Mesendoderm (in vitro differentiated cells): ENCODE data around the gene AMER3.

ENCODE experiments used
- DNase-seq: peaks from one replicate; pipeline ENCODE4 v3.0.0; 2013
- H2AK5ac ChIP-seq: 2 replicates; pipeline ENCODE4 v1.6.1; 2013; ENCODE audit warnings: low read length, inconsistent platforms
- H2BK120ac ChIP-seq: 2 replicates; pipeline ENCODE4 v1.6.1; 2013; ENCODE audit warnings: low read depth, mild to moderate bottlenecking, low read length, moderate library complexity, mixed read lengths
- H2BK15ac ChIP-seq: replicated peaks from 2 replicates; pipeline ENCODE4 v1.6.1; 2013; ENCODE audit warnings: low read depth, mild to moderate bottlenecking, moderate library complexity
- H2BK5ac ChIP-seq: 2 replicates; pipeline ENCODE4 v1.6.1; 2013; ENCODE audit warnings: low read length, inconsistent platforms
- H3K18ac ChIP-seq: 2 replicates; pipeline ENCODE4 v1.6.1; 2013; ENCODE audit warnings: mild to moderate bottlenecking, low read length, mixed read lengths
- H3K23ac ChIP-seq: one replicate; pipeline ENCODE4 v1.6.1; 2013; ENCODE audit warnings: low read length
- H3K27ac ChIP-seq: 2 replicates; pipeline ENCODE4 v1.5.1; 2013; ENCODE audit warnings: low read depth, mild to moderate bottlenecking, inconsistent platforms, low read length, moderate library complexity
- H3K27me3 ChIP-seq: 2 replicates; pipeline ENCODE4 v1.6.1; 2013; ENCODE audit warnings: low read length, control low read depth, mild to moderate bottlenecking, inconsistent platforms; ENCODE audit not compliant: insufficient read depth, poor library complexity
- H3K36me3 ChIP-seq: 2 replicates; pipeline ENCODE4 v1.6.1; 2013; ENCODE audit warnings: low read length, inconsistent platforms; ENCODE audit not compliant: control insufficient read depth, insufficient read depth
- H3K4ac ChIP-seq: one replicate; pipeline ENCODE4 v1.6.1; 2013; ENCODE audit warnings: low read depth, mild to moderate bottlenecking, low read length, moderate library complexity
- H3K4me1 ChIP-seq: 2 replicates; pipeline ENCODE4 v1.6.1; 2013; ENCODE audit warnings: low read depth, low read length, inconsistent platforms; ENCODE audit not compliant: control insufficient read depth
- H3K4me2 ChIP-seq: 2 replicates; pipeline ENCODE4 v1.6.1; 2013; ENCODE audit warnings: low read length
- H3K4me3 ChIP-seq: 2 replicates; pipeline ENCODE4 v1.5.1; 2013; ENCODE audit warnings: mild to moderate bottlenecking, low read length
- H3K56ac ChIP-seq: one replicate; pipeline ENCODE4 v1.6.1; 2013; ENCODE audit warnings: low read length
- H3K79me1 ChIP-seq: 2 replicates; pipeline ENCODE4 v1.6.1; 2013; ENCODE audit warnings: low read length, inconsistent platforms
- H3K79me2 ChIP-seq: 2 replicates; pipeline ENCODE4 v1.6.1; 2013; ENCODE audit warnings: mild to moderate bottlenecking, low read length; ENCODE audit not compliant: control insufficient read depth, insufficient read depth
- H3K9ac ChIP-seq: 2 replicates; pipeline ENCODE4 v1.6.1; 2013; ENCODE audit warnings: low read length, inconsistent platforms
- H4K5ac ChIP-seq: one replicate; pipeline ENCODE4 v1.6.1; 2013; ENCODE audit warnings: low read length
- H4K8ac ChIP-seq: one replicate; pipeline ENCODE4 v1.6.1; 2013; ENCODE audit warnings: low read depth, mild to moderate bottlenecking, control low read depth, low read length, moderate library complexity
- WGBS: extraction: QIAGEN DNeasy Blood & Tissue Kit; methylation state at CpG from one replicate; pipeline ENCODE4 v1.1.7; 2013; ENCODE audit warnings: low lambda C conversion rate, missing lambda C conversion rate; ENCODE audit not compliant: insufficient coverage; ENCODE audit errors: extremely low coverage; 5-methylcytosine and 5-hydroxymethylcytosine counted together

The AMER3 gene

GRCh38 chr2:130756874-130757668 lies 1.7 kb downstream of the AMER3 start:
- Histone ChIP-seq H3K4ac (no peak overlapping the region), H3K27ac (no peak overlapping the region), H3K4me2 (peak overlapping the region; percentile 76), H2BK15ac (no peak overlapping the region), H2AK5ac (no peak overlapping the region), H3K4me1 (peaks cover 3% of the 10 kb centered on the region), H2BK120ac (no peak overlapping the region), H3K56ac (no peak overlapping the region), H3K4me3 (no peak overlapping the region), H3K23ac (no peak overlapping the region), H3K79me1 (no peaks in the 10 kb centered on the region), H2BK5ac (no peak overlapping the region), H3K36me3 (no peaks in the 10 kb centered on the region), H4K5ac (no peak overlapping the region), H3K9ac (no peak overlapping the region), H4K8ac (no peak overlapping the region), H3K27me3 (no peaks in the 10 kb centered on the region), H3K79me2 (no peaks in the 10 kb centered on the region), H3K18ac (no peak overlapping the region)
- no peak for DNase-seq
- no CpG with 5 or more reads among the region's 16 CpGs for WGBS

- H3K4me3 ChIP-seq: no peak overlapping the region
- no CpG with 5 or more reads among the region's 10 CpGs for WGBS
- H2BK5ac ChIP-seq: no peak overlapping the region
- no peaks in the 10 kb centered on the region for H3K36me3 ChIP-seq
- H4K8ac ChIP-seq: no peak overlapping the region
- DNase-seq: no peak
- H3K4ac ChIP-seq: no peak overlapping the region
- no peaks in the 10 kb centered on the region for H3K79me2 ChIP-seq
- no peak overlapping the region for H3K9ac ChIP-seq
- no peaks in the 10 kb centered on the region for H3K27me3 ChIP-seq
- no peak overlapping the region for H4K5ac ChIP-seq
- no peak overlapping the region for H3K56ac ChIP-seq
- no peaks in the 10 kb centered on the region for H3K79me1 ChIP-seq
- H3K27ac ChIP-seq: no peak overlapping the region
- H3K4me1 ChIP-seq: peaks cover under 1% of the 10 kb centered on the region
- no peak overlapping the region for H2AK5ac ChIP-seq
- no peak overlapping the region for H3K18ac ChIP-seq
- no peak overlapping the region for H2BK120ac ChIP-seq
- no peak overlapping the region for H3K4me2 ChIP-seq
- no peak overlapping the region for H3K23ac ChIP-seq
- no peak overlapping the region for H2BK15ac ChIP-seq
Observed at GRCh38 chr2:130759906-130760753, 4.8 kb downstream of the AMER3 start.

GRCh38 chr2:130760754-130761751 lies 5.7 kb downstream of the AMER3 start:
- H3K9ac ChIP-seq: no peak overlapping the region
- no CpG with 5 or more reads among the region's 14 CpGs for WGBS
- no peaks in the 10 kb centered on the region for H3K4me1 ChIP-seq
- DNase-seq: no peak
- H3K56ac ChIP-seq: no peak overlapping the region
- H4K5ac ChIP-seq: no peak overlapping the region
- no peak overlapping the region for H3K27ac ChIP-seq
- no peak overlapping the region for H3K4me2 ChIP-seq
- H2BK15ac ChIP-seq: no peak overlapping the region
- H3K4ac ChIP-seq: no peak overlapping the region
- no peak overlapping the region for H3K4me3 ChIP-seq
- H3K18ac ChIP-seq: no peak overlapping the region
- H3K27me3 ChIP-seq: no peaks in the 10 kb centered on the region
- no peaks in the 10 kb centered on the region for H3K79me2 ChIP-seq
- H2BK120ac ChIP-seq: no peak overlapping the region
- no peak overlapping the region for H4K8ac ChIP-seq
- H3K79me1 ChIP-seq: no peaks in the 10 kb centered on the region
- H2BK5ac ChIP-seq: no peak overlapping the region
- H2AK5ac ChIP-seq: no peak overlapping the region
- H3K23ac ChIP-seq: no peak overlapping the region
- no peaks in the 10 kb centered on the region for H3K36me3 ChIP-seq

- Histone ChIP-seq H2BK15ac (no peak overlapping the region), H3K27ac (no peak overlapping the region), H3K79me2 (no peaks in the 10 kb centered on the region), H3K4ac (no peak overlapping the region), H3K4me3 (no peak overlapping the region), H3K4me1 (no peaks in the 10 kb centered on the region), H3K79me1 (no peaks in the 10 kb centered on the region), H3K56ac (no peak overlapping the region), H2BK5ac (no peak overlapping the region), H2BK120ac (no peak overlapping the region), H3K27me3 (no peaks in the 10 kb centered on the region), H3K4me2 (no peak overlapping the region), H3K9ac (no peak overlapping the region), H4K5ac (no peak overlapping the region), H3K23ac (no peak overlapping the region), H3K36me3 (no peaks in the 10 kb centered on the region), H4K8ac (no peak overlapping the region), H3K18ac (no peak overlapping the region), H2AK5ac (no peak overlapping the region)
- no CpG with 5 or more reads among the region's 37 CpGs for WGBS
- no peak for DNase-seq
Observed at GRCh38 chr2:130762031-130762909, 6.9 kb downstream of the AMER3 start.

- Histone ChIP-seq H2AK5ac (no peak overlapping the region), H3K4me1 (no peaks in the 10 kb centered on the region), H3K4me3 (no peak overlapping the region), H3K9ac (no peak overlapping the region), H3K79me2 (no peaks in the 10 kb centered on the region), H3K27me3 (no peaks in the 10 kb centered on the region), H4K8ac (no peak overlapping the region), H2BK5ac (no peak overlapping the region), H4K5ac (no peak overlapping the region), H3K23ac (no peak overlapping the region), H2BK15ac (no peak overlapping the region), H3K36me3 (no peaks in the 10 kb centered on the region), H3K18ac (no peak overlapping the region), H3K27ac (no peak overlapping the region), H3K56ac (no peak overlapping the region), H3K4ac (no peak overlapping the region), H3K79me1 (no peaks in the 10 kb centered on the region), H3K4me2 (no peak overlapping the region), H2BK120ac (no peak overlapping the region)
- no peak for DNase-seq
- no CpG with 5 or more reads among the region's 22 CpGs for WGBS
Observed at GRCh38 chr2:130762910-130763385, 7.6 kb downstream of the AMER3 start.
